Measurements from ENCODE around the gene VPS37C. TPM values are rescaled to one million over a fixed set of nuclear protein-coding genes. Genes with fewer than 3 reads are reported as not detected.

Gene VPS37C
- total RNA-seq, 4 donors from 2014 or later = 28.9 to 56.9 (median 40.3) TPM

GRCh38 chr11:61138935-61139334 is 22.3 kb downstream of the VPS37C start:
- Histone ChIP-seq H3K4me1 (peaks cover 0 to 31% (median 3%) of the 10 kb centered on the region in 4 donors), H3K27me3 (no peaks in the 10 kb centered on the region), H3K4me3 (no peak overlapping the region), H3K36me3 (peaks cover 0 to 26% (median 0%) of the 10 kb centered on the region in 3 donors), H3K9me3 (no peaks in the 10 kb centered on the region), H3K27ac (no peak overlapping the region)
- TF ChIP-seq CTCF (IDR thresholded peaks at IDR 0.05) = no peak
- no peak for TF ChIP-seq POLR2A (IDR thresholded peaks at IDR 0.05)
- no peak for DNase-seq

- Histone ChIP-seq H3K27me3 (no peaks in the 10 kb centered on the region), H3K27ac (no peak overlapping the region), H3K4me1 (peaks cover 0 to 30% (median 5%) of the 10 kb centered on the region in 4 donors), H3K4me3 (no peak overlapping the region), H3K36me3 (peaks cover 0 to 45% (median 0%) of the 10 kb centered on the region in 3 donors), H3K9me3 (no peaks in the 10 kb centered on the region)
- TF ChIP-seq POLR2A (IDR thresholded peaks at IDR 0.05) (no peak), CTCF (IDR thresholded peaks at IDR 0.05) (no peak)
- DNase-seq = no peak
These were observed 26.4 kb downstream of the VPS37C start for GRCh38 chr11:61134801-61135257.

- H3K27me3 ChIP-seq = no peaks in the 10 kb centered on the region
- H3K27ac ChIP-seq = no peak overlapping the region
- peaks cover 0 to 45% (median 0%) of the 10 kb centered on the region in 3 donors for H3K36me3 ChIP-seq
- no peaks in the 10 kb centered on the region for H3K9me3 ChIP-seq
- DNase-seq = peak in 1 of 3 donors; percentile 30
- TF ChIP-seq CTCF (IDR thresholded peaks at IDR 0.05) (no peak), POLR2A (IDR thresholded peaks at IDR 0.05) (no peak)
- no peak overlapping the region for H3K4me3 ChIP-seq
- peaks cover 0 to 33% (median 10%) of the 10 kb centered on the region in 4 donors for H3K4me1 ChIP-seq
These were observed 27.1 kb downstream of the VPS37C start for GRCh38 chr11:61133956-61134662.

- Histone ChIP-seq H3K4me1 (peaks cover 0 to 35% (median 10%) of the 10 kb centered on the region in 4 donors), H3K36me3 (peaks cover 0 to 41% (median 0%) of the 10 kb centered on the region in 3 donors), H3K27me3 (no peaks in the 10 kb centered on the region), H3K9me3 (no peaks in the 10 kb centered on the region), H3K4me3 (no peak overlapping the region), H3K27ac (no peak overlapping the region)
- no peak for TF ChIP-seq CTCF (IDR thresholded peaks at IDR 0.05)
- TF ChIP-seq POLR2A (IDR thresholded peaks at IDR 0.05) = no peak
- no peak for DNase-seq
These were observed 28.1 kb downstream of the VPS37C start for GRCh38 chr11:61133145-61133544.

GRCh38 chr11:61132646-61133045 is 28.6 kb downstream of the VPS37C start:
- H3K4me1 ChIP-seq = peaks cover 0 to 35% (median 10%) of the 10 kb centered on the region in 4 donors
- no peak overlapping the region for H3K27ac ChIP-seq
- H3K36me3 ChIP-seq = peaks cover 0 to 38% (median 0%) of the 10 kb centered on the region in 3 donors

More at GRCh38 chr11:61132646-61133045, 28.6 kb downstream of the VPS37C start:
- Histone ChIP-seq H3K27me3 (no peaks in the 10 kb centered on the region), H3K9me3 (no peaks in the 10 kb centered on the region), H3K4me3 (no peak overlapping the region)
- DNase-seq = peak in 1 of 3 donors; percentile 43
- TF ChIP-seq CTCF (IDR thresholded peaks at IDR 0.05) = no peak
- no peak for TF ChIP-seq POLR2A (IDR thresholded peaks at IDR 0.05)
